Inflammatory macrophage (primary cell): ENCODE results near the gene D2HGDH.
A peak's percentile ranks its signal among the peaks of the same experiment; 100 is the strongest.
"Not testable (repeated sequence)": the region's sequence is repeated elsewhere in the genome, so short reads cannot be mapped to it uniquely, and the experiment has no call there.

Source experiments
- DNase-seq, 2 donors: peaks; one replicate each; pipeline ENCODE4 v3.0.0-alpha.2; 2020 to 2022

D2HGDH gene

GRCh38 chr2:241796209-241796608, 61.8 kb downstream of the D2HGDH start:
- no peak for DNase-seq

- no peak for DNase-seq
Observed at GRCh38 chr2:241796610-241797138, 62.2 kb downstream of the D2HGDH start.

- DNase-seq, result no peak
Observed at GRCh38 chr2:241797441-241798080, 63.1 kb downstream of the D2HGDH start.

GRCh38 chr2:241798081-241798630, 63.7 kb downstream of the D2HGDH start:
- no peak for DNase-seq

- DNase-seq, result no peak
Observed at GRCh38 chr2:241798631-241799521, 64.4 kb downstream of the D2HGDH start.

- no peak for DNase-seq
Observed at GRCh38 chr2:241799522-241800197, 65.2 kb downstream of the D2HGDH start.

GRCh38 chr2:241800198-241800903, 65.9 kb downstream of the D2HGDH start:
- not testable (repeated sequence) for DNase-seq

- no peak for DNase-seq
Observed at GRCh38 chr2:241801611-241802420, 67.4 kb downstream of the D2HGDH start.

- DNase-seq, result no peak
Observed at GRCh38 chr2:241802421-241803318, 68.2 kb downstream of the D2HGDH start.

- peak; percentile 5 to 26 for DNase-seq
Observed at GRCh38 chr2:241803387-241804325, 69.2 kb downstream of the D2HGDH start.

GRCh38 chr2:241804326-241805229, 70.1 kb downstream of the D2HGDH start:
- DNase-seq, result no peak

GRCh38 chr2:241806217-241806616, 71.8 kb downstream of the D2HGDH start:
- not testable (repeated sequence) for DNase-seq

- no peak for DNase-seq
Observed at GRCh38 chr2:241808051-241808720, 73.8 kb downstream of the D2HGDH start.

- DNase-seq, result no peak
Observed at GRCh38 chr2:241808721-241809382, 74.4 kb downstream of the D2HGDH start, which contains the start of gene NEU4. NEU4 (plus strand) TSS chr2:241809193; CDS start chr2:241814485, 5,292 bp downstream.

- DNase-seq, result no peak
Observed at GRCh38 chr2:241809383-241810306, 75.2 kb downstream of the D2HGDH start.
